Activated CD4-positive, alpha-beta T cell treated with anti-CD3 and anti-CD28 coated beads for 24 hours (primary cell): ENCODE results near the gene ZIC1.

ENCODE experiments used
- DNase-seq, 2 donors: peaks; one replicate each; pipeline ENCODE4 v3.0.0-alpha.2; 2020; ENCODE audit warnings: low read depth in 2 of 2

The ZIC1 gene

DNA sequence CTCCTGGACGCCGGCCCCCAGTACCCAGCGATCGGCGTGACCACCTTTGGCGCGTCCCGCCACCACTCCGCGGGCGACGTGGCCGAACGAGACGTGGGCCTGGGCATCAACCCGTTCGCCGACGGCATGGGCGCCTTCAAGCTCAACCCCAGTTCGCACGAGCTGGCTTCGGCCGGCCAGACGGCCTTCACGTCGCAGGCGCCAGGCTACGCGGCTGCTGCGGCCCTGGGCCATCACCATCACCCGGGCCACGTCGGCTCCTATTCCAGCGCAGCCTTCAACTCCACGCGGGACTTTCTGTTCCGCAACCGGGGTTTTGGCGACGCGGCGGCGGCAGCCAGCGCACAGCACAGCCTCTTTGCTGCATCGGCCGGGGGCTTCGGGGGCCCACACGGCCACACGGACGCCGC lies 956 bp downstream of the ZIC1 start:
- no peak for DNase-seq

GRCh38 chr3:147410526-147411237 lies 1.5 kb downstream of the ZIC1 start:
- no peak for DNase-seq

GRCh38 chr3:147411238-147411814 lies 2.2 kb downstream of the ZIC1 start:
- DNase-seq: no peak

GRCh38 chr3:147411815-147412241 lies 2.7 kb downstream of the ZIC1 start:
- DNase-seq: no peak

GRCh38 chr3:147412261-147412916 lies 3.2 kb downstream of the ZIC1 start:
- DNase-seq: no peak

GRCh38 chr3:147412917-147413685 lies 3.9 kb downstream of the ZIC1 start:
- no peak for DNase-seq

DNA sequence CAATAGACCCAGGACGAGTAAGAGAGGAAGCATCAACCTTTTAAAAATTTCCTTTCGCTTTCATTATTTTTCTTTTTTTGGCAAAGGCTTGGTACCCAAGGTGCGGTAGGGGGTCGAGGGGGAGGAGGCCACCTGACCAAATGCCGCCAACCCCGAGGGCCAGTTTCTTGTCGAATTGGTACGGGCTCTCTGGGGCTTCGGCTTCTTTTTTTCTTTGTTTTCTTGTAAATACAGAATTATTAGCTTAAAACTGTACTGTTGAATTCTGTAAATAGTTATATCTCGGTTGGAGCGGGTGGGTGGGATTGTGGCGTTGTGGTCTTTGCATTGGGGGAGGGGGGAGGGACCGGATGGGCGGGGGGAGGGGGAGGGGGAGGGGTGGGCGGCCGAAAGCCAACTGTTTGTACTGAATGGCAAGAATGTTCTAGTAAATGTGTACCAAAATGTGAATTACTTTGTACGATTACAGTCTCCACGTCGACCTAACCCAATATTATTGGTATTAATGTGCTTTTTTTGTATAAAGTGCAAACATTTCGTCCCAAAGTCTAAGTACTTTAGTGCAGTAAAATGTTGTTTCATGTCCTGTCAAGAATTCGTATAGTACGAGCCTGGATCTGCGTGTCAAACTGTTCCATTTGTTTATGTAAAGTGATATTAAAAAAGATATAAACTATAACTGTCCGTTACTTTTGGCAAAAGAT lies 4.7 kb downstream of the ZIC1 start:
- no peak for DNase-seq

- no peak for DNase-seq
These were observed 5.4 kb downstream of the ZIC1 start for GRCh38 chr3:147414390-147415138.

DNA sequence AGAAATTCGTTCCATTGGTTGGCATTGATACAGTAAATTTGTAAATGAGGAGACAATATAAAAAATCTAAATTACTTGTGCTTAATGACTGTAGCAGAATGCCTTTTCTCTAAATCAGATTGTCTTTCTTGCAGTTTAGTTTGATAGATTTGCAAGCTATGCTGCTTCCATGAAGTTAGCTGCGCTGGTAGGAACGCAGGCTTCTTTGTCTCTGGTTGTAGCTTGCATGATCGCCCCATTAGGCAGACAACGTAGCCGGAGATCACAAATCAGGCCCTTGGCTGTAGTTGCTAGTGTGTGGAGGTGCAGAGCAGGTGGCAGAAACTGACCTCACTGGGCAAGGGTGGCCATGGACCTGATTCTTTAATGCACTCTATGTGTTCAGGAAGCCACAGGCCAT lies 6.1 kb downstream of the ZIC1 start:
- no peak for DNase-seq

DNA sequence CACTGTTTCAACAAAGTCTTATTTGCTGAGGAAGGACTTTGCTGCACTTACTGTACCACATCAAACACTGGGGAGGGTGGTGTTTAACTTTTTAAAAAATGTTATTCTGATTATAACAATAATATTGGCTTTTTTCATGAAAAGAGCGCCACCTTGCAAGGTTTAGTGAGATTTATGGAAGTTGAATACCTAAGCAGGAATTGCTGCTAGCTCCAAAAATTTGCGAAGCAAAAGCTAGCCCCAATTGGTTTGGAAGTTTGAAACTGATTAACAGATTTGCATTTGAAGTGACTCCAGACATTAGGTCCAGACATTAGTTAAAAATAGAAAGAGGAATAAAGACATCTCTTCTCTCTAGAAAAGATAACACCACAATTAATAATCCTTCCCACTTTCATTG lies 6.7 kb downstream of the ZIC1 start:
- no peak for DNase-seq

GRCh38 chr3:147416931-147417330 lies 7.8 kb downstream of the ZIC1 start:
- DNase-seq: no peak

DNA sequence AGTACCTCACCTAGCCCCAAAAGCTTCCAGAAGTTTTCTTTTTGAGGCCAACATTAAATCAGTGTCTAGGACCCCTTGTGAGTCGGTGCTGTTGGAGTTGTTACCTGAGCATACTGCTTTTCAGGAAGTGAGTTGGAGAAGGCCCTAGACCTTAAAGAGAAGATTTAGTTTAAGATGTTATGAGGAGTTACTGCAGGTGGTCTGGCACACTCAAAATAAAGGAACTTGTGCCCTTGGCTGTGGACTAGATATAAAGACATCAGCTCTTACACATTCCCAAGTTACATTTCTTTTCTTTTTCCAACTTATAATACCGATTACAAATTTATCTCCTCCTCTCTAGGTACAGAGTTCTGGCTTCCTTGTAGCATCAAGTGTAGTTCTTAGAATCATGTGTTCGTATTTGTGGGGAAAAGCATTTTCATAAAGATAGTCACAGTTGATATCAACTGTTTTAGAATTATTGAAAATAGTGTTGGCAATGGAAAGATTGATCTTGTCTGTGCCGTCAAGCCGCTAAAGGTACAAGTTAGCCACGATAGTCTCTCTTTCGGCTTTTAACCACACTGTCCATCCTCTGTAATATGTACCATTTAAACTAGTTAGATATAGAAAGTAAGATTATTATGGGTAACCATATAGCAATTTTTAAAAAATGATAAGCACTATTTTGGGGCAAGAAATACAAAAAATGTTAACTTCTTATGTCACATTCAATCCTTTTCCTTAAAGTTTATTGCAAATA lies 8.6 kb downstream of the ZIC1 start:
- no peak for DNase-seq

- DNase-seq: no peak
These were observed 9.2 kb downstream of the ZIC1 start for GRCh38 chr3:147418371-147418781.

- DNase-seq: no peak
These were observed 9.9 kb downstream of the ZIC1 start for GRCh38 chr3:147418808-147419701.

DNA sequence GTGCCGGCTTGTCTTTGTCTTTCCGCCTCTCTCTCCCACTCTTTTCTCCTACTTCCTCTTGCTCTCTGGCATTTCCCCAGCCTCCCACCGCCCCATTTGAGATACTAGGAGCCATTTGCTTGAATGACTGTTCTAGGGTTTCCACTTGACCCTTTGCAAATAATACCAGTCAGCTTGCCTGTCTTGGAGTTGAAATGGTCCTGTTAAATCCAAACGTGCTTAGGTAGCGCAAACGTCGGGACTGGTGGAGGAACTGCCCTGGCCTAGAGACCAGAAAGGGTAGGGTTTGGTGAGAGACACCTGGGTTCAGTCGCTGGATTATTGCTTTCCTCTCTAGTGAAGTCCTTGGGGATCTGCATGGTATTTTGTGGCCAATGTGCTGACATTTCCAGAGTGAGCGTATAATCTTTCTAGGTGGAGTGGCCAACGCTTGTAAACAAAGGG lies 10.6 kb downstream of the ZIC1 start:
- no peak for DNase-seq

GRCh38 chr3:147420353-147421183 lies 11.4 kb downstream of the ZIC1 start:
- DNase-seq: no peak

GRCh38 chr3:147421184-147421912 lies 12.2 kb downstream of the ZIC1 start:
- no peak for DNase-seq

GRCh38 chr3:147422196-147422595 lies 13.0 kb downstream of the ZIC1 start:
- no peak for DNase-seq
